A204.1 (cell line): ENCODE measurements around the gene ADPRH.
"Not testable (repeated sequence)": the region's sequence is repeated elsewhere in the genome, so short reads cannot be mapped to it uniquely, and the experiment has no call there.

Experiments used
- FAIRE-seq: peaks from 2 replicates; lab custom pipeline; 2012; peaks lifted over from hg19 to GRCh38; lab: Jason Lieb, UNC

The ADPRH gene

DNA sequence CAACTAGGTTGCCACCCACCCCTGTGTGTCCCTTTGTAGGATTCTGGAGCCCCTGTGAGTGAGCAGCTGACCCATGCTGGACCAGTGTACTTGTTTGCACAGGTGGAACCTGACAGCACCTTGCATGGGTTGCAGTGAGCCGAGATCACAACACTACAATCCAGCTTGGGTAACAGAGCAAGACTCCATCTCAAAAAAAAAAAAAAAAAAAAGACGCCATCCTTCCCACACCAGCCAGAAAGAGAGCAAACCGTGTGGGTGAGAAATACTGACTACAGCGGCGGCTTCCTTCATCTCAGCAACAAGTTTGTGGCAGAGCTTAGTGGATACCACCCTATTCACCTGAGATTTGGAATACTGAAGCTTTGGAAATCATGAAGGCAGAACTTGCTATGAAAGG, 19.1 kb upstream of the ADPRH start:
- FAIRE-seq = no peak

DNA sequence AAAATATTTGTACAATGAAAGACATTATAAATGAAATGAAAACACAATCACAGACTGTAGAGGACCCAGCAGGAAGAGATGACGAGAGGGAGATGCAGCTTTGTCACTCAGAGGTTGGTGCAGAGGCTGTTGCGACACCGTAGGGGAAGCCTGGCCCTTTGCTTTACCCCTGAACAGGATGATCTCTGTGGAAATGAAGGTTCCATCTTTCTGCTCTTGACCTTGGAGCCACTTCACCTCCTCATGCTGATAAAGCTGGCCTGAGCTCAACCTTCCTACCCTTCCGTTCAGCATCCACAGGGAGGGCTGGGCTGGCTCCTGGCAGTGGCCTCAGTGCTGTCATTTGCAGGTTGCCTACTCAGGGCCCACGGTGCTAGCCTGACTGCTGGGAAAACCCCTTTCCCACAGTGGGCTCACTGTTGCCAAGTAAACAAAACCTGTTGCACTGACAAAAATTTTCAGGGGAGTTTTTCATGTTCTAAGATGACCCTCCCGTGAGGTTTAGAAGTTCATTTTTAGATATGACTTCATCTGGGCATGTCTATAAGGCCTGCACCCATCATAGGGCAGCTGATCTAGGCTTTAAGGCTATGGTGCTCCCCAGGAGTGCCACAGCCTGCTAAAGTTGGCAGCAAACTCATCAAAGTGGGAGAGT, 16.9 kb upstream of the ADPRH start:
- FAIRE-seq = no peak

DNA sequence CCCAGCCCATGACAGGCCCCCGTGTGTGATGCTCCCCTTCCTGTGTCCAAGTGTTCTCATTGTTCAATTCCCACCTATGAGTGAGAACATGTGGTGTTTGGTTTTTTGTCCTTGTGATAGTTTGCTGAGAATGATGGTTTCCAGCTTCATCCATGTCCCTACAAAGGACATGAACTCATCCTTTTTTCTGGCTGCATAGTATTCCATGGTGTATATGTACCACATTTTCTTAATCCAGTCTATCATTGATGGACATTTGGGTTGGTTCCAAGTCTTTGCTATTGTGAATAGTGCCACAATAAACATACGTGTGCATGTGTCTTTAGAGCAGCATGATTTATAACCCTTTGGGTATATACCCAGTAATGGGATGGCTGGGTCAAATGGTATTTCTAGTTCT, 16.0 kb upstream of the ADPRH start:
- FAIRE-seq = not testable (repeated sequence)

DNA sequence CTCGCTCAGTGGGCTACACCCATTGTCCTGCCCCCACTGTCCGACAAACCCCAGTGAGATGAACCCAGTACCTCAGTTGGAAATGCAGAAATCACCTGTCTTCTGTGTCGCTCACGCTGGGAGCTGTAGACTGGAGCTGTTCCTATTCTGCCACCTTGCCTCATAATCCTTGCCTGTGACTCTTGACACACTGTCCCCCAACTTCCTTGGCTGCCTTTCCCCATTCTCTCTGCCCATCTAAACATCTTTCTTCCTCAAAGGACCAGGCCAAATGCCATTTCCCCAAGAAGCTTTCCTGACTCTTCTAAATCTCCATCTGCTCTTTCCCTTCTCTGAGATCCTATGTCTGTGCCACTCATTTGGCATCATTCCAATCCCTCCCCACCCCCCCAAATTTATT, 10.1 kb upstream of the ADPRH start:
- FAIRE-seq = no peak

DNA sequence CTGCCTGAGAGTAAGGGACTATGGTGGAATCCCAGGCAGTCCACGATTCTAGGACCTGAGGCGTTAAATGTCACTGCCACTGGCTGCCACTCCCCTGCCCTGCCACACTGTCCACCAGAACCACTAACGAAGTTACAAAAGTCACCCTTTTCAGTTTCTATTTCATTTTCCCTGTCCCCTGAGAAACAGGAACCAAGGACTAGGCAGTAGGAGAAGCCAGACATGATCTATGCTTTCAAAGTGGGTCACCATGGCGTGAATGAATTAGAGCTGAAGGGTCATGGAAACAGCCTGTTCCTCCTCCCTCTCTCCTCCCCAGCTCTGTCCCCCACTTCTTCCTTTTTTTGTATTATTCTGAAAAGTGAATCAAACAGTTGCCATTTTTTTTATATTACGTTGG, 9.1 kb upstream of the ADPRH start:
- no peak for FAIRE-seq

DNA sequence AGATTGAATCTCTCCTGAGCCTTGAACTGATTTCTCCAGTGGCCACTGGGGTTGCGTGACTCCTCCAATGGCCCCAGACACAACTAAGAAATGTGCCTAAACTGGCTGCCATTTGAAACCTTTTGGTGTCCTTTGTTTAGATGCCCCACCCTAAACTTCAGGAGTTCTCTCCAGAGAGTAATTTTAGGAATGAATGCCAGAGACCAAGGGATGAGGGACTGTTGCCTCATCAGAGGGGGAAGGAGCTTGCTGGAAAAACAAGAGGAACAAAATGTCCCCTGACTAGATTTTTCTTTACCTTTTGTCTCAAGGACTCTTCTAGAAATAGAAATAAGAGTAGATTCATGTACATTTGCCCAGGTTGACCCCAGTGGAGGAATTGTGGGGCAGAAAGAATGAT, 8.1 kb upstream of the ADPRH start:
- FAIRE-seq = no peak

DNA sequence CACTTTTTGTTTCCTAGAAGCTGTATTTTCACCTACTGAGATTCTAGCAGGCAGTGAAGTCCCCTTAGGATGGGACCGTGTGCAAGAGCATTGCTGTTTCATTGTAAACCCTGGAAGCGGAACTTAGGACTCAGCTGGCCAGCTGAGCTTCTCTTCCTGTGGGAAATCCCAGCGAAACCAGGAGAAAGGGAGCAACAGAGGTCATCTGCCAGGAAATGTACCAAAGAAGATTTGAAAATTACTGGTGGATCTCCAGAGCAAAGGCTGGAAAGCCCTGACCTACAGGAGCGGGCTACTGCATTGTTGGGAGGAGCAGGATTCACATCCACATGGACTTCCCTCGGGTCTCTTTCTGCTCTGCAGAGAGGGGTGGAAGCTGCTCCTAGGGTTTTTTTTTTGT, 7.6 kb upstream of the ADPRH start:
- no peak for FAIRE-seq

DNA sequence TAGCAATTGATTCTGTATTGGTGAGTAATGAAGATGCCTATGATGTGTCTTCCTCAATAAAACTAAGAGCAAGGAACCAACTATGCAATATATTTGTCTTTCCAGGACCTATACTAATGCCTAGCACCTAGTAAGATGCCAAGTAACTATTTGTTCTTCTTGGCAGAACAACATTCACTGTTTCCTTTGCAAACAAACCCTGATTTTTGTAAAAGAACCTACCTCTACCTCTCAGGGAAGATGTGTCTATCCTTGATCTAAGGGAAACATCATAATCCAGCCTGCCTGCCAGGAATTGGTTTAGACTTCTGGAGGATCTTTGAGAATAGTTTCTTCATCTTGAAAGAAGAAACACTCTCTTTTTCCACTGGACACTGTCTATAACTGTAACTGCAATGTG, 3.8 kb upstream of the ADPRH start:
- FAIRE-seq = no peak

DNA sequence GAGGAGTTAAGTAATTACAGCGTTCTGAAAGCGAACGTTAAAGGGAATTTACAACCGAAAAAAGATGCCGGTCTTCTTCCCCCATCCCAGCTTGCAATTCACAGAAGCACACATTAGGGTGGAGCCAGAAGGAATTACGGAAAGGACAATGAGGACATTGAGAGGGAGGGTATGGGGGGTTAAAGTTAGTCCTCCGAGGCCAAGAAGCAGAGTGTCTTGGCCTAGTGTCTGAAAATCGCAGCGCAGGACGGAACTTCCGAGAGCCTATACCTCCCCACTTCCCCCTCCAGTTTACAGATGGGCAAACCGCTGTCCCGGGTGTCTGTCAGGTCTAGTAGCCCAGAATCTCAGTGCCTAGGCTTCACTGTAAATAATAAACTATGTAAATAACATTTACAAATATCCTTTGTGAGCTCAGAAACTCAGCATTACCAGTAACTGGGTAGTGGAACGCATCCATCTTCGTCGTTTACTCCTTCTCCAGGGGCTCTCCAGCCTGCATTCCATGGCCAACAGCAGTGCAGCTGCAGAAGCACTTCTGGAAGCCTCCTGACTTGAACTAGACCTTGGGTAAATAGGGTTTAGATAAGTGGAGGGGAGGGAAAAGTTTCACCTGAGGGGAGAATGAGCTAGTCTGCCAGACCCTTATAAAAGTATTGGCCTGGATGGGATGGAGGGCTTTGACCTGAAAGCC, 922 bp downstream of the ADPRH start:
- FAIRE-seq = no peak

DNA sequence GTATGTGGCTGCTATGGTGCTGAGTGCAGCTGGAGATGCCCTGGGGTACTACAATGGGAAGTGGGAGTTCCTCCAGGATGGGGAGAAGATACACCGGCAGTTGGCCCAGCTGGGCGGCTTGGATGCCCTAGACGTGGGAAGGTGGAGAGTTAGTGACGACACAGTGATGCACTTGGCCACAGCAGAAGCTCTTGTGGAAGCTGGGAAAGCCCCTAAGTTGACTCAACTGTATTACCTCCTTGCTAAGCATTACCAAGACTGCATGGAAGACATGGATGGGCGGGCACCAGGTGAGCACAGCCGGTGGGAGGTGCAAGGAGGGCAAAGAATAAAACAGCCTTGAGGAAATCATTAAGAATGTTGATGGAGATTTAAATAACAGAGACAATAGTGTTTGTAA, 2.9 kb downstream of the ADPRH start:
- no peak for FAIRE-seq

DNA sequence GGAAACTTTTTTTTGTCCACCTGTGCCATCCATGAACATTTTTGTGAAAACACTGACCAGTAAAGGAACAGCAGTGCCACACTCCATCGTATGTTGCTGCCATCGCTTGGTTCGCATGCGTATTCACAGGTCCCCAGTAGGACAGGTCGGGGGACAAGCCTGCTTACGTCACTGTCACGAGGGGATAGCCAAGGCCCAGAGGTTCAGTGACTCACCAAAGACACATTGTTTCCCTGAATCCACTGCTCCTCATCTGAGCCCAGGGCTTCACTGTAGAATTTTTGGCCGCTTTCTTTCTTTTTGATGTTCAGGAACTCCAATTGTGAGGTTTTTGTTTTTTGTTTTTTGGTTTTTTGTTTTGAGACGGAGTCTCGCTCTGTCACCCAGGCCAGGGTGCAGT, 5.9 kb downstream of the ADPRH start:
- no peak for FAIRE-seq

DNA sequence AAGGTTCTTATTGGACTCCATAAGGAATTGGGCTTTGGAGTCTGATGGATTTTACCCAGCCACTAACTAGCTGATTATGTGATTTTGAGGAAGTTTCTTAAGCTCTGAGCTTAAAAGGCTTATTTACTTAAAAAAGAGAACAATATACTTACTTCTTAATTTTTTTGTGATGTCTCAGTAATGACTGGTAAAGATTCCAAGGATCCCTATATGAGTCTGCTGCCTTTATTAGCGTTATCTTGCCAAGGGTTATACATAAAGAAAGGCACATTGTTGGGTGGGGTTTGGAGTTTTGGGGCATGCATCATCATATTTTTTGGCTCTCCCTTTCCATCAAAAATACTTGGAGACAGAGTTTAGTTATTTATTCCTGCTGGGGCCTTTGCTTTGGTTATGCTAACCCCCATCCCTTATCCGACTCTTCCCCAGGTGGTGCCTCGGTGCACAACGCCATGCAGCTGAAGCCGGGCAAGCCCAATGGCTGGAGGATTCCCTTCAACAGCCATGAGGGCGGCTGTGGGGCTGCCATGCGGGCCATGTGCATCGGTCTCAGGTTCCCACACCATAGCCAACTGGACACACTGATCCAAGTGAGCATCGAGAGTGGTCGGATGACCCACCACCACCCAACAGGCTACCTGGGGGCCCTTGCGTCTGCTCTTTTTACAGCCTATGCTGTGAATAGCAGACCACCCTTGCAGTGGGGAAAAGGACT, 6.7 kb downstream of the ADPRH start:
- FAIRE-seq = no peak

DNA sequence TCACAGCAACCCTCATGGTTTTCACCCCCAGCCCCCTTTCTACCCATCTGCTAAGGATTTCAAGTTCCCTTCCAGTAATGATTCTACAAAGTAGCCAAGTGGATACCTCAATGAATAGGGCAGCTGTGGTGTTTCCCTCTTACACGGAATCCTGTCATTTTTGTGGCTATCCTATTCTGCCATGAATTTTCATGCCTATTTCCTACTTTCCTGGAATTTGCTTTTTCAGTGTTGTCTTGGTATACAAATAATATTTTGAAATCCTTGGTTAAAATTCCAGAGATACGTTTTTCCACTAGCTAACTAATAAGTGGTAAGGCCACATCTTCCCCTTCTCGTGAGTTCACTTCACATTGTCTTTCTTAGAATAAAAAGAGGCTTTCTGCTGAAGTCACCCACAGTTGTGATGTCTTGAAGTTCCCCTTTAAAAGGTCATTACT, 7.5 kb downstream of the ADPRH start:
- no peak for FAIRE-seq

DNA sequence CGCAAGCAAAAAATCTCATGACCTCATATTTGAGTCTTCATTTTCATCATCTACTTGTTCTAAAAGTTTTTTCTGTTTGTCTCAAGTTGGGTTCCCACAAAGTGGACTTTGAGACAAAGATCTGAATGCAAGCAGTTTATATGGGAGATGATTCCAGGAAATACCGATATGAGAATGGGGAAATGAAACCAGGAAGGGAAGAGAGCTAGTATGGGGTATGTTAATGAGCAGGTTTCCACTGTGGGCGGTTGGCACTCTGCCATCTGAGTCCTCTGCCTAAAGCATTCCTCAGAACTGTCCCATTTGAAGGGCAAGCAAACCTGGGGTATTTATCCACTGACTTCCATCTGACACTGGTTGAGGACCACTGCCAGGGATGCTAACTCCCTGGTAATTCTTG, 8.8 kb downstream of the ADPRH start:
- FAIRE-seq = no peak

DNA sequence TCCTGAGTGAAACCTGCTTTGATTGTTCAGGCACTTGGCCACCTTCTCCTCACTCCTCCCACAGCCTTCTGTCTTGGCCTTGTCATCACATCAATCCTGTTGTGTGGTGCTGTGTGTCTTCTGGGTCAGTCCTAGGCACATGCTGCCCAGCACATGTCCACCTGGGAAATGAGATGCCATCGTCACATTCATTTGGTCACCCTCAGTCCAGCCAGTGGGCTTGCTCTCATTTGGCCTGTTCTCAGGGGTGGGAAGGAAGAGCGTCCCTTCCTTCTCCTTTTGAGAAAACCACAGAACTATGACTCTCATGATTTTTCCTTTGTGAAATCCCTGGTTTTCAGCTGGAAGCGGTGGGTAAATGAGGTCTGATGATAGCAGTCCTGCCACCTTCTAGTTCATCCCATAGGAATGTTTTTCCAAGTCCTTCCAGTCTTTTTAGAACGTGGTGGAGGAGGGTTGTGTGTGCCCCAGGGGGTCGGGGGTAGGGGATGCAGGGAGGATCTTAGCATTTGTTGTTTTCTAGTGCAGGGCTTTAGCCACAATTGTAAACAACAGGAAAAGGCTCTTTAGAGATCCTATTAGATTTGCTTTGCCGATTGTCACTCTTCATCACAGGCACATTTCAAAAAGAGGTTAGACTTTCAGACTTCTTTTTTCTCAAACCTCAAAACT, 9.9 kb downstream of the ADPRH start:
- FAIRE-seq = no peak

DNA sequence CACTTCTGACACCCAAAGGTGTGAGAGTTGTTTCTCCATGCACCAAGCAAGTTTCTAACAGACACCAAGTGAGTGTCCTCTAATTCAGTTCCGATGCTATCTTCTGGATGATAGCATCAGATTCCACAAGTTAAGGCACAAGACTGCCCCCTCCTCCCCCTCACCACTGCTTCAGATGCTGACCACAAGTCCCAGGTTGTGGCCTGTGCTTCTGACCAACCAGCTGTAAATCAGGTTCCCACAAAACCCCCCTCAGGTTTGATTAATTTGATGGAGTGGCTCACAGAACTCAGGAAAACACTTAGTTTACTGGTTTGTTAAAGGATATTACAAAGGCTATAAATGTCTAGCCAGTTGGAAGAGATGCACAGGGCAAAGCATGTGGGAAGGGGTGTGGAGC, 11.4 kb downstream of the ADPRH start:
- FAIRE-seq = no peak

DNA sequence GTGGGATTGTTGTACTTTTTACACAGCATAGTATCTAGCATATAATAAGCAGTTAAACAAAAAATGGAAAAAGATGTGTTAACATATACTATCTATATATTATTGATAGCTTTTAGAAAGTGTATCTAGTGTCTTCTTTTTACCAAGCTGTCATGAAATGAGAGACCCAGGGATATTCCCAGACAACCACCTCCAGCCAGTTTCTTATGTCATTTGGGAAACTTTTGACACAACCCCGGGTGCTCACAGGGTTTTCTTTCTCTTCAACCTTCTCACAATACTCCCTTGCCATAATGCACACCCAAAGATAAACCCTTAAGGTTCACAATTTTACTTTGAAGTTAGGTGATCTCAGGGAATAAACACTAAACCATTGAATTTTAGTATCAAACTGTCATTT, 13.6 kb downstream of the ADPRH start:
- FAIRE-seq = no peak

DNA sequence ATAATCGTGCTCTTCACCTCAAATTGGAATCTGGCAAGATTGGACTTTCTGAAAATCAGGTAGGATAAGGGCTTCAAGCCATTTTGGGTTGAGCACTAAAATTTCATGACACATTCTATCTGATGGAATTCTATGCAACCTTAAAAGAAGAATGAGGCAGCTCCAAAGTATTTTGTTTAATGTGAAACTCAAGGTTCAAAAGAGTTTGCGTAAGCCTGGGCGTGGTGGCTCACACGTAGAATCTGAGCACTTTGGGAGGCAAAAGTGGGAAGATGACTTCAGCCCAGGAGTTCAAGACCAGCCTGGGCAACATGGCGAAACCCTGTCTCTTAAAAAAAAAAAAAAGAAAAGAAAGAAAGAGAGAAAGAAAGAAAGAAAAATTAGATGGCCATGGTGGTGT, 14.8 kb downstream of the ADPRH start:
- no peak for FAIRE-seq

DNA sequence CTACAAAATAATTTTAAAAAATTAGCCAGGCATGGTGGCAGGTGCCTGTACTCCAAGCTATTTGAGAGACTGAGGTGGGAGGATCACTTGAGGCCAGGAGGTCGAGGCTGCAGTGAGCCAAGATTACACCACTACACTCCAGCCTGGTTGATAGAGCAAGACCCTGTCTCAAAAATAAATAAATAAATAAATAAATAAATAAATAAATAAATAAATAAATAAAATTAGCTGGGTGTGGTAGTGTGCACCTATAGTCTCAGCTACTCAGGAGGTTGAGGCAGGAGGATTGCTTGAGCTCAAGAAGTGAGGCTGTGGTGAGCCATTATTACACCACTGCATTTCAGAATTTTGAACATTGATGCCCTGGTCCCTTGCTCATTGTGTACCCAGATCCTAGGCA, 15.6 kb downstream of the ADPRH start:
- not testable (repeated sequence) for FAIRE-seq

DNA sequence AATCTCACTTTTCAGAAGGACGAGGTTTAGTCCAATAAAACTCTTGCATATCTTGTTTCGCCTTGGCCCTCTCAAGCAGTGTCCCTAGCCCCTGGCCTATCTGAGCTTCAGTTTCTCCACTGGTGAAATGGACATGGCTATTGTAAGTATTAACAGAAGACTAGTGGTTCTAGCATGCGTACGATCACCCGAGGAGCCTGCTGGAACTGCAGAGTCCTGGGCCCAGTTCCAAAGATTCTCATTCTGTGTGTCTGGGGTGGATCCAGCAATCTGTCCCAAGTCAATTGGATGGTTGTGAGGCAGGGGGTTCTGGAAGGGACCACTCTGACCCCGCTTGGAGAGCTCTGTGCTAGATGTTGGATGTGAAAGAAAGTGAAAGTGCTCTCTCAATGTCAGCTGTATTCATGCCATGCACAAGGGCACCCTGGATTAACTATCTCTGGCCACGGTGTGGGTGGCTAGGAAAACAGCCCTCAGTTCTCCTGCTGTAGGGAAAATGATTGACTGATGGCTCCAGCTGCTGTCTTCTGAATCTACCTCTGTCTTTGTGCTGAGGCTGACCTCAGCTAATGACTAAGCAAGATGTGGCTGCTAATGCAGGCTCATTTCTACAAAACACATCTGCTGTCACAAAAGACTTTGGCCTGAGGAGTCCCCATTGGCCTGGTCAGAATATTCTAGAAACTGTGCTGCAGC, 16.5 kb downstream of the ADPRH start:
- FAIRE-seq = no peak

DNA sequence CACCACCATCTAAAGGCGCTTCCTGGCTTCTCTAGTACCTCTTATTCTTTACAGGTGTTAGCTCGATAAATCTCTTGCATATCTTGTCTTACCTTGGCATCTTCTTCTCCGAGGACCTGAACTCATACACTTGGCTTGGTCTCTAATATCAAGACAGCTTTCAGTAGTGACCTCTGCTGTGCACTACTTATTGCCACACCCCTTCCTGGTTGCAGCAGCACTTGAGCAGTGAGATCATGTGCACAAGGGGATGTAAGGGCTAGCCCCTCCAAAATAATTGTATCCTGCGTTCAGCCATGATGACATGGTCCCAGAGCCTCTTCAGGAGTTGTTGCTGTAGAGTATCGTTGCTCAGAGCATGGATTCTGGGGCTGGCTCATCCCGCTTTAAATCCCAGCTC, 17.1 kb downstream of the ADPRH start:
- FAIRE-seq = no peak

DNA sequence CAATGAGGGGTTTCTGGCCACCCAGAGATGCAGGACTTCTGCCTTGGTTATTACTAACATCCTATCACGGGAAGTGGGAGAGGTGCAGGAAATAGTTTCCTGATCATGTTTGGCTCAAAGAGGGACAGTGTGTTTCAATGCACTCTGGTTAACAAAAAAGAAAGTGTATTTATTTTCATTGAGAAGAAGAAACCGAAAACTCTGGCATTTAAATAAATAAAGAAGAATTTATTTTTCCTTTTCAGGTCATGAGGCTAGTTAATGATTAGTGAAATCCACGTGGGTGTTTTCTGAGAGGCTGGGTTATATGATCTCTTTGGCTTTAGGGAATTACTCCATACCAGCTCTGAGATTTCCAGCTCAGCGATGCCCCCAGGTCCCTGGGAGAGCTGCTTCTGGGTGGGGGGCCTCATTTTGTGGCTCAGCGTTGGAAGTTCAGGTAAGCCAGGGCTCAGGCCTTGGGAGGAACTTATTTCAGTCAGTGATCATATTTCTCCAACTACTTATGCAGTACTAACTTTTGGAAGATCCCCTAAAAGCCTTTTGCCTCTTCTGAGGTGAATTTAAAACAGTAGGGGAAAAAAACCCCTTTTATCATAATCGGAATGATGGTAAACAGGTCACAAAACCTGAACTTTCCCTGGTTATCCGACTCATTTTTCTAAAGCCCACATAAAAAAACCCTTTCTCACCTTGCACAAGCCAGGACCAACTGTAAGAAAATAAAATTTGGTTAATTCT, 18.4 kb downstream of the ADPRH start, which contains the start of gene PLA1A:
Gene PLA1A (plus strand): TSS at position 338 of the 741 bp plus-strand sequence. CDS start 29 bp downstream, at position 367.
- FAIRE-seq = no peak
